HG03521 (cell line): ENCODE data around the gene MYBPC2.

Experiments used
- ATAC-seq: cut with Tn5 transposase; IDR thresholded peaks from one replicate; pipeline ENCODE4 v1.9.1; 2021; ENCODE audit warnings: mild to moderate bottlenecking, moderate library complexity; ENCODE audit not compliant: unreplicated experiment

Gene MYBPC2

GRCh38 chr19:50496189-50497021, 63.7 kb downstream of the MYBPC2 start:
- ATAC-seq = no peak

GRCh38 chr19:50497022-50497405, 64.3 kb downstream of the MYBPC2 start:
- ATAC-seq = no peak

GRCh38 chr19:50498219-50499056, 65.7 kb downstream of the MYBPC2 start:
- no peak for ATAC-seq

GRCh38 chr19:50500060-50500752, 67.5 kb downstream of the MYBPC2 start:
- no peak for ATAC-seq

GRCh38 chr19:50500753-50501151, 68.1 kb downstream of the MYBPC2 start:
- ATAC-seq = no peak

GRCh38 chr19:50501186-50501567, 68.5 kb downstream of the MYBPC2 start:
- ATAC-seq = no peak

- no peak for ATAC-seq
These were observed 69.1 kb downstream of the MYBPC2 start for GRCh38 chr19:50501568-50502475.

GRCh38 chr19:50505856-50506611, 73.3 kb downstream of the MYBPC2 start:
- no peak for ATAC-seq

GRCh38 chr19:50506700-50507099, 74.0 kb downstream of the MYBPC2 start:
- no peak for ATAC-seq

- no peak for ATAC-seq
These were observed 74.7 kb downstream of the MYBPC2 start for GRCh38 chr19:50507376-50507775.

- no peak for ATAC-seq
These were observed 76.1 kb downstream of the MYBPC2 start for GRCh38 chr19:50508843-50509190.

GRCh38 chr19:50509366-50509765, 76.7 kb downstream of the MYBPC2 start:
- no peak for ATAC-seq

- no peak for ATAC-seq
These were observed 77.5 kb downstream of the MYBPC2 start for GRCh38 chr19:50510121-50510670.

GRCh38 chr19:50510700-50511068, 78.0 kb downstream of the MYBPC2 start:
- ATAC-seq = no peak

- peak; percentile 87 for ATAC-seq
These were observed 78.6 kb downstream of the MYBPC2 start, which contains the start of gene JOSD2 for GRCh38 chr19:50511069-50511822. Gene JOSD2 (minus strand): TSS chr19:50511191. CDS start chr19:50510431, 760 bp downstream.

GRCh38 chr19:50512112-50512998, 79.7 kb downstream of the MYBPC2 start:
- ATAC-seq = no peak

GRCh38 chr19:50512999-50513745, 80.5 kb downstream of the MYBPC2 start:
- no peak for ATAC-seq
